Fibroblast of lung (primary cell): ENCODE measurements around the gene DNAJC1. TPM values are rescaled to one million over a fixed set of nuclear protein-coding genes. Genes with fewer than 3 reads are reported as not detected.

Source experiments
- DNase-seq, 2 donors: peaks; one replicate each; pipeline versions ENCODE4 v3.0.0 to v3.0.0-alpha.2; 2010; ENCODE audit warnings: low read depth in 2 of 2
- H2AFZ ChIP-seq: 2 replicates; pipeline ENCODE4 v1.5.1; 2012; ENCODE audit warnings: low read length, control low read depth, inconsistent platforms
- H3K27ac ChIP-seq: 2 replicates; pipeline ENCODE4 v1.5.1; 2011; ENCODE audit warnings: low read length, control low read depth; ENCODE audit not compliant: insufficient read depth
- H3K27me3 ChIP-seq: 2 replicates; pipeline ENCODE4 v1.5.1; 2011; ENCODE audit warnings: mild to moderate bottlenecking, low read length; ENCODE audit not compliant: control insufficient read depth, insufficient read depth
- H3K36me3 ChIP-seq: 2 replicates; pipeline ENCODE4 v1.5.1; 2011; ENCODE audit warnings: low read length; ENCODE audit not compliant: control insufficient read depth, insufficient read depth
- H3K4me1 ChIP-seq: 2 replicates; pipeline ENCODE4 v1.5.1; 2011; ENCODE audit warnings: low read length; ENCODE audit not compliant: control insufficient read depth, insufficient read depth; ENCODE audit errors: extremely low read depth
- H3K4me2 ChIP-seq: 2 replicates; pipeline ENCODE4 v1.5.1; 2011; ENCODE audit warnings: low read length, control low read depth; ENCODE audit not compliant: insufficient read depth; ENCODE audit errors: extremely low read depth
- H3K4me3 ChIP-seq, 4 experiments: fragments of 200-600 bp in 1 of 4; sonication (generic) in 1 of 4; replicated peaks in 1 of 4; 2 replicates each; pipeline ENCODE4 v1.5.1; 2011 to 2016; ENCODE audit warnings: low read length in 4 of 4, low read depth in 3 of 4, mild to moderate bottlenecking in 3 of 4, control low read depth in 2 of 4, inconsistent platforms in 1 of 4, mixed read lengths in 1 of 4; ENCODE audit not compliant: insufficient read depth in 1 of 4; ENCODE audit errors: control extremely low read depth in 1 of 4
- H3K79me2 ChIP-seq: 2 replicates; pipeline ENCODE4 v1.5.1; 2012; ENCODE audit warnings: mild to moderate bottlenecking, low read length, inconsistent platforms; ENCODE audit not compliant: control insufficient read depth, insufficient read depth
- H3K9ac ChIP-seq: 2 replicates; pipeline ENCODE4 v1.5.1; 2011; ENCODE audit warnings: mild to moderate bottlenecking, low read length, control low read depth; ENCODE audit not compliant: insufficient read depth
- H3K9me3 ChIP-seq: 2 replicates; pipeline ENCODE4 v1.5.1; 2012; ENCODE audit warnings: low read depth, low read length; ENCODE audit not compliant: control insufficient read depth, insufficient read depth
- H4K20me1 ChIP-seq: 2 replicates; pipeline ENCODE4 v1.5.1; 2011; ENCODE audit warnings: low read length; ENCODE audit not compliant: control insufficient read depth, insufficient read depth; ENCODE audit errors: extremely low read depth
- CTCF ChIP-seq, 2 donors: IDR thresholded peaks in 1 of 2; conservative IDR thresholded peaks in 1 of 2; 1 replicate in 1 of 2; 2 replicates in 1 of 2; pipeline ENCODE4 v1.5.1; 2011 to 2012; ENCODE audit warnings: low read length in 2 of 2, control low read depth in 1 of 2, inconsistent platforms in 1 of 2, low read depth in 1 of 2, mild to moderate bottlenecking in 1 of 2
- EZH2 ChIP-seq: IDR thresholded peaks from 2 replicates; pipeline ENCODE4 v1.5.1; 2012; ENCODE audit warnings: low read length, control low read depth, mild to moderate bottlenecking; ENCODE audit errors: missing control alignments
- polyA plus RNA-seq, 2 donors: library from polyadenylated mRNA; depleted of rRNA in 1 of 2; stranded (reverse) in 1 of 2; unstranded in 1 of 2; fragments of >200 nt; gene quantifications; 2 replicates each; pipeline ENCODE4 v1.2.1, GENCODE V29; 2011 to 2012; ENCODE audit warnings: missing spikeins in 1 of 2
- total RNA-seq: library from RNA; depleted of rRNA; stranded (reverse); fragments of >200 nt; gene quantifications from 2 replicates; pipeline ENCODE4 v1.2.1, GENCODE V29; 2014

DNAJC1 gene
- total and polyA plus RNA-seq, 2 donors (not counting 1 experiment from before 2014, with no cell fraction given) = 27.7 to 46.2 TPM

GRCh38 chr10:21832821-21833130, 170.8 kb downstream of the DNAJC1 start:
- no peak overlapping the region for H2AFZ ChIP-seq
- H4K20me1 ChIP-seq = no peaks in the 10 kb centered on the region
- H3K79me2 ChIP-seq = no peaks in the 10 kb centered on the region
- no peak for DNase-seq
- H3K9me3 ChIP-seq = no peaks in the 10 kb centered on the region
- no peaks in the 10 kb centered on the region for H3K4me1 ChIP-seq
- H3K27me3 ChIP-seq = no peaks in the 10 kb centered on the region
- no peak overlapping the region for H3K4me3 ChIP-seq
- no peaks in the 10 kb centered on the region for H3K36me3 ChIP-seq
- TF ChIP-seq EZH2 (no peak), CTCF (conservative IDR thresholded peaks at IDR 0.05 in 1 of 2, IDR thresholded peaks at IDR 0.05 in 1 of 2; ENCODE audit: low read depth in 1 of 2, low read length in 2 of 2) (no peak)
- no peak overlapping the region for H3K9ac ChIP-seq
- no peak overlapping the region for H3K27ac ChIP-seq
- no peak overlapping the region for H3K4me2 ChIP-seq

GRCh38 chr10:21831986-21832820, 171.3 kb downstream of the DNAJC1 start:
- Histone ChIP-seq H3K27me3 (no peaks in the 10 kb centered on the region), H3K36me3 (no peaks in the 10 kb centered on the region), H3K27ac (no peak overlapping the region), H3K4me1 (no peaks in the 10 kb centered on the region), H3K79me2 (no peaks in the 10 kb centered on the region), H3K9ac (no peak overlapping the region), H3K4me2 (no peak overlapping the region), H3K9me3 (no peaks in the 10 kb centered on the region), H3K4me3 (no peak overlapping the region), H2AFZ (no peak overlapping the region), H4K20me1 (no peaks in the 10 kb centered on the region)
- no peak for TF ChIP-seq CTCF (conservative IDR thresholded peaks at IDR 0.05 in 1 of 2, IDR thresholded peaks at IDR 0.05 in 1 of 2; ENCODE audit: low read depth in 1 of 2, low read length in 2 of 2)
- DNase-seq = peak; percentile 59 to 61

GRCh38 chr10:21830037-21830436, 173.5 kb downstream of the DNAJC1 start:
- no peaks in the 10 kb centered on the region for H4K20me1 ChIP-seq
- no peak overlapping the region for H3K4me3 ChIP-seq
- H3K9ac ChIP-seq = no peak overlapping the region
- TF ChIP-seq CTCF (conservative IDR thresholded peaks at IDR 0.05 in 1 of 2, IDR thresholded peaks at IDR 0.05 in 1 of 2; ENCODE audit: low read depth in 1 of 2, low read length in 2 of 2) = no peak
- TF ChIP-seq EZH2 = no peak
- no peaks in the 10 kb centered on the region for H3K36me3 ChIP-seq
- H3K4me1 ChIP-seq = no peaks in the 10 kb centered on the region
- no peaks in the 10 kb centered on the region for H3K9me3 ChIP-seq
- H3K4me2 ChIP-seq = no peak overlapping the region
- H3K79me2 ChIP-seq = no peaks in the 10 kb centered on the region
- no peak overlapping the region for H2AFZ ChIP-seq
- H3K27ac ChIP-seq = no peak overlapping the region
- no peak for DNase-seq
- no peaks in the 10 kb centered on the region for H3K27me3 ChIP-seq
